Measurements from ENCODE around the gene CIC.
A peak's percentile ranks its signal among the peaks of the same experiment; 100 is the strongest.
"Not testable (repeated sequence)": the region's sequence is repeated elsewhere in the genome, so short reads cannot be mapped to it uniquely, and the experiment has no call there.

The CIC gene

GRCh38 chr19:42324655-42325307 is 55.7 kb downstream of the CIC start:
- Histone ChIP-seq H3K4me1 (ENCODE audit: control insufficient read depth, insufficient read depth, low read length) (peaks cover 13% of the 10 kb centered on the region), H3K9me3 (ENCODE audit: control insufficient read depth, low read length) (no peaks in the 10 kb centered on the region), H3K9ac (ENCODE audit: low read length) (peak overlapping the region; percentile 34), H3K4me3 (ENCODE audit: low read length) (no peak overlapping the region), H3K36me3 (ENCODE audit: control insufficient read depth, insufficient read depth, low read length, severe bottlenecking) (no peaks in the 10 kb centered on the region), H3K27me3 (replicated peaks; ENCODE audit: control insufficient read depth, insufficient read depth, low read length) (peaks cover 16% of the 10 kb centered on the region)
- no peak for DNase-seq (ENCODE audit: low read depth)

- no peaks in the 10 kb centered on the region for H3K9me3 ChIP-seq (ENCODE audit: control insufficient read depth, low read length)
- peaks cover 19% of the 10 kb centered on the region for H3K4me1 ChIP-seq (ENCODE audit: control insufficient read depth, insufficient read depth, low read length)
- no peaks in the 10 kb centered on the region for H3K36me3 ChIP-seq (ENCODE audit: control insufficient read depth, insufficient read depth, low read length, severe bottlenecking)
- peaks cover 16% of the 10 kb centered on the region for H3K27me3 ChIP-seq (replicated peaks; ENCODE audit: control insufficient read depth, insufficient read depth, low read length)
- peak within 1 kb of the TSS; percentile 97 for H3K4me3 ChIP-seq (ENCODE audit: low read length)
- DNase-seq (ENCODE audit: low read depth): peak; percentile 99
- peak within 1 kb of the TSS; percentile 97 for H3K9ac ChIP-seq (ENCODE audit: low read length)
Observed at GRCh38 chr19:42325308-42325895, 56.4 kb downstream of the CIC start, which contains the start of gene MEGF8. Gene MEGF8, plus strand, starts transcription at chr19:42325635. Its CDS starts 609 bp downstream, at chr19:42326244.

- Histone ChIP-seq H3K9ac (ENCODE audit: low read length) (peak overlapping the region; percentile 97), H3K4me3 (ENCODE audit: low read length) (peak overlapping the region; percentile 97), H3K4me1 (ENCODE audit: control insufficient read depth, insufficient read depth, low read length) (peaks cover 25% of the 10 kb centered on the region), H3K36me3 (ENCODE audit: control insufficient read depth, insufficient read depth, low read length, severe bottlenecking) (no peaks in the 10 kb centered on the region), H3K9me3 (ENCODE audit: control insufficient read depth, low read length) (no peaks in the 10 kb centered on the region), H3K27me3 (replicated peaks; ENCODE audit: control insufficient read depth, insufficient read depth, low read length) (peaks cover 16% of the 10 kb centered on the region)
- peak; percentile 26 for DNase-seq (ENCODE audit: low read depth)
Observed at GRCh38 chr19:42325896-42326771, 57.1 kb downstream of the CIC start.

- H3K4me1 ChIP-seq (ENCODE audit: control insufficient read depth, insufficient read depth, low read length): peaks cover 25% of the 10 kb centered on the region
- H3K27me3 ChIP-seq (replicated peaks; ENCODE audit: control insufficient read depth, insufficient read depth, low read length): peaks cover 12% of the 10 kb centered on the region
- DNase-seq (ENCODE audit: low read depth): no peak
- H3K9ac ChIP-seq (ENCODE audit: low read length): peak overlapping the region; percentile 97
- no peaks in the 10 kb centered on the region for H3K36me3 ChIP-seq (ENCODE audit: control insufficient read depth, insufficient read depth, low read length, severe bottlenecking)
- peak overlapping the region; percentile 97 for H3K4me3 ChIP-seq (ENCODE audit: low read length)
- H3K9me3 ChIP-seq (ENCODE audit: control insufficient read depth, low read length): no peaks in the 10 kb centered on the region
Observed at GRCh38 chr19:42326969-42327368, 57.9 kb downstream of the CIC start.

- Histone ChIP-seq H3K4me3 (ENCODE audit: low read length) (peak overlapping the region; percentile 97), H3K27me3 (replicated peaks; ENCODE audit: control insufficient read depth, insufficient read depth, low read length) (peaks cover 8% of the 10 kb centered on the region), H3K9me3 (ENCODE audit: control insufficient read depth, low read length) (no peaks in the 10 kb centered on the region), H3K9ac (ENCODE audit: low read length) (no peak overlapping the region), H3K36me3 (ENCODE audit: control insufficient read depth, insufficient read depth, low read length, severe bottlenecking) (no peaks in the 10 kb centered on the region), H3K4me1 (ENCODE audit: control insufficient read depth, insufficient read depth, low read length) (peaks cover 25% of the 10 kb centered on the region)
- DNase-seq (ENCODE audit: low read depth): no peak
Observed at GRCh38 chr19:42327381-42327780, 58.3 kb downstream of the CIC start.

GRCh38 chr19:42328106-42328505 is 59.1 kb downstream of the CIC start:
- Histone ChIP-seq H3K36me3 (ENCODE audit: control insufficient read depth, insufficient read depth, low read length, severe bottlenecking) (no peaks in the 10 kb centered on the region), H3K9me3 (ENCODE audit: control insufficient read depth, low read length) (no peaks in the 10 kb centered on the region), H3K4me3 (ENCODE audit: low read length) (no peak overlapping the region), H3K9ac (ENCODE audit: low read length) (no peak overlapping the region), H3K27me3 (replicated peaks; ENCODE audit: control insufficient read depth, insufficient read depth, low read length) (peaks cover 4% of the 10 kb centered on the region), H3K4me1 (ENCODE audit: control insufficient read depth, insufficient read depth, low read length) (peaks cover 25% of the 10 kb centered on the region)
- no peak for DNase-seq (ENCODE audit: low read depth)

- H3K36me3 ChIP-seq (ENCODE audit: control insufficient read depth, insufficient read depth, low read length, severe bottlenecking): no peaks in the 10 kb centered on the region
- peaks cover 25% of the 10 kb centered on the region for H3K4me1 ChIP-seq (ENCODE audit: control insufficient read depth, insufficient read depth, low read length)
- no peak overlapping the region for H3K9ac ChIP-seq (ENCODE audit: low read length)
- no peaks in the 10 kb centered on the region for H3K9me3 ChIP-seq (ENCODE audit: control insufficient read depth, low read length)
- H3K4me3 ChIP-seq (ENCODE audit: low read length): no peak overlapping the region
- H3K27me3 ChIP-seq (replicated peaks; ENCODE audit: control insufficient read depth, insufficient read depth, low read length): no peaks in the 10 kb centered on the region
- DNase-seq (ENCODE audit: low read depth): no peak
Observed at GRCh38 chr19:42328854-42329253, 59.8 kb downstream of the CIC start.

- no peaks in the 10 kb centered on the region for H3K27me3 ChIP-seq (replicated peaks; ENCODE audit: control insufficient read depth, insufficient read depth, low read length)
- no peak overlapping the region for H3K4me3 ChIP-seq (ENCODE audit: low read length)
- peak; percentile 78 for DNase-seq (ENCODE audit: low read depth)
- peaks cover 25% of the 10 kb centered on the region for H3K4me1 ChIP-seq (ENCODE audit: control insufficient read depth, insufficient read depth, low read length)
- no peak overlapping the region for H3K9ac ChIP-seq (ENCODE audit: low read length)
- no peaks in the 10 kb centered on the region for H3K9me3 ChIP-seq (ENCODE audit: control insufficient read depth, low read length)
- H3K36me3 ChIP-seq (ENCODE audit: control insufficient read depth, insufficient read depth, low read length, severe bottlenecking): peaks cover 3% of the 10 kb centered on the region
Observed at GRCh38 chr19:42330241-42330711, 61.2 kb downstream of the CIC start.

GRCh38 chr19:42331333-42331732 is 62.3 kb downstream of the CIC start:
- not testable (repeated sequence) for H3K4me3 ChIP-seq (ENCODE audit: low read length); DNase-seq (ENCODE audit: low read depth); H3K36me3 ChIP-seq (ENCODE audit: control insufficient read depth, insufficient read depth, low read length, severe bottlenecking); H3K9me3 ChIP-seq (ENCODE audit: control insufficient read depth, low read length); H3K9ac ChIP-seq (ENCODE audit: low read length); H3K27me3 ChIP-seq (replicated peaks; ENCODE audit: control insufficient read depth, insufficient read depth, low read length)
- H3K4me1 ChIP-seq (ENCODE audit: control insufficient read depth, insufficient read depth, low read length): peaks cover 20% of the 10 kb centered on the region

GRCh38 chr19:42332059-42332458 is 63.0 kb downstream of the CIC start:
- no peak overlapping the region for H3K4me3 ChIP-seq (ENCODE audit: low read length)
- H3K9me3 ChIP-seq (ENCODE audit: control insufficient read depth, low read length): no peaks in the 10 kb centered on the region

GRCh38 chr19:42333018-42333417 is 64.0 kb downstream of the CIC start:
- Histone ChIP-seq H3K27me3 (replicated peaks; ENCODE audit: control insufficient read depth, insufficient read depth, low read length) (no peaks in the 10 kb centered on the region), H3K36me3 (ENCODE audit: control insufficient read depth, insufficient read depth, low read length, severe bottlenecking) (peaks cover 14% of the 10 kb centered on the region), H3K4me3 (ENCODE audit: low read length) (no peak overlapping the region), H3K9ac (ENCODE audit: low read length) (no peak overlapping the region), H3K9me3 (ENCODE audit: control insufficient read depth, low read length) (no peaks in the 10 kb centered on the region), H3K4me1 (ENCODE audit: control insufficient read depth, insufficient read depth, low read length) (peaks cover 12% of the 10 kb centered on the region)
- no peak for DNase-seq (ENCODE audit: low read depth)

More at GRCh38 chr19:42332059-42332458, 63.0 kb downstream of the CIC start:
- Histone ChIP-seq H3K4me1 (ENCODE audit: control insufficient read depth, insufficient read depth, low read length) (peaks cover 14% of the 10 kb centered on the region), H3K36me3 (ENCODE audit: control insufficient read depth, insufficient read depth, low read length, severe bottlenecking) (peaks cover 14% of the 10 kb centered on the region), H3K9ac (ENCODE audit: low read length) (no peak overlapping the region), H3K27me3 (replicated peaks; ENCODE audit: control insufficient read depth, insufficient read depth, low read length) (no peaks in the 10 kb centered on the region)
- no peak for DNase-seq (ENCODE audit: low read depth)
